ENCODE measurements around the gene ERCC2.
"Not testable (repeated sequence)": the region's sequence is repeated elsewhere in the genome, so short reads cannot be mapped to it uniquely, and the experiment has no call there.

ERCC2 gene

DNA sequence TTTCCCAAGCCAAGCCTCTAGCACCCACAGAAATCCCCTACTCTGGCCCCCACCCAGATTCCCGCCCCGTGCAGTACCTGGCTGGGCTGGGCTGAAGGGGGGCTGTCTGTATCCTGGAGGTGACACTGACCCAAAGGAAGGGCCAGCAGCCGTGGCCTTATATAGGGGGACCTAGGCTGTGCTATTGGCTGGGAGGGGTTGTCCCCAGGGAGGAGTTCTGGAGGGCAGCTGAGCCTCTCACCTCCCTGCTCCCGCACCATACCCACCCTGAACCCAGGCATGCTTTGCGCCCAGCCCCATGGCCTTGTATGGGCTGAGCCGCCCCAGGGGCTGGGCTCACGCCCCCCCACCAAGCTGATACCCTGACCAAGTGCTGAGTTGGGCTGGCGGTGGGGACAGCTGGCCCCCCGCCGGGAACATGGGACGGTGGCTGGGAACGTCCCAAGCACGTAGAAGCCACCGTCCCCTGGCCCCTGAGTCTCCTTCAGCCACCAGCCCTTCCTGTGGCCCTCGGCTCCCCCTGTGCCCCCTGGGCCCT, 47.6 kb downstream of the ERCC2 start, which contains the start of gene CKM:
Gene CKM, minus strand, starts transcription at position 132 of the 538 bp plus-strand sequence. CDS start 3,162 bp downstream, outside the sequence.
- Histone ChIP-seq H3K36me3 (ENCODE audit: control insufficient read depth, insufficient read depth, low read length, severe bottlenecking) (no peaks in the 10 kb centered on the region), H3K9ac (ENCODE audit: low read length) (no peak within 1 kb of the TSS), H3K27me3 (replicated peaks; ENCODE audit: control insufficient read depth, insufficient read depth, low read length) (peaks cover 25% of the 10 kb centered on the region), H3K4me3 (ENCODE audit: low read length) (peak within 1 kb of the TSS; percentile 33), H3K4me1 (ENCODE audit: control insufficient read depth, insufficient read depth, low read length) (no peaks in the 10 kb centered on the region), H3K9me3 (ENCODE audit: control insufficient read depth, low read length) (no peaks in the 10 kb centered on the region)
- DNase-seq (ENCODE audit: low read depth), result no peak

DNA sequence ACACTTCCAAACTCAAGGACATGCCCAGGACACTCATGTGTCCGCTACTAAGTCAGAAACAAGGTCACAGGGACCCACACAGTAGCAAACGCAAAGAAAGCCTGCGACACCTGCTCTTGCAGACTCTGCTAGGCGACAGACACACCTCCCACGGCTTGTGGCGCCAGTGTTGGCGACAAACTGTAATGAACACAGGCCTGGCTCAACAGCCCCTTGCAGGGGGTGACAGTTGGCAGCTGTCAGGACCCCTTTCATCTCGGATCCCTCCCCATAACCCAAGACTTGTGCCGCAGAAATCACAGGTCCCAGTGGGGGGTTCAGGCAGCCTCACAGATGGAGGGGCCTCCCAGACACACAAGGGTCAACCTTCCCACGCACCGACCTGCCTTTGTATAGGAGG, 48.1 kb downstream of the ERCC2 start:
- Histone ChIP-seq H3K4me3 (ENCODE audit: low read length) (no peak overlapping the region), H3K27me3 (replicated peaks; ENCODE audit: control insufficient read depth, insufficient read depth, low read length) (peaks cover 29% of the 10 kb centered on the region), H3K9ac (ENCODE audit: low read length) (no peak overlapping the region), H3K36me3 (ENCODE audit: control insufficient read depth, insufficient read depth, low read length, severe bottlenecking) (no peaks in the 10 kb centered on the region), H3K4me1 (ENCODE audit: control insufficient read depth, insufficient read depth, low read length) (no peaks in the 10 kb centered on the region), H3K9me3 (ENCODE audit: control insufficient read depth, low read length) (no peaks in the 10 kb centered on the region)
- DNase-seq (ENCODE audit: low read depth), result no peak

DNA sequence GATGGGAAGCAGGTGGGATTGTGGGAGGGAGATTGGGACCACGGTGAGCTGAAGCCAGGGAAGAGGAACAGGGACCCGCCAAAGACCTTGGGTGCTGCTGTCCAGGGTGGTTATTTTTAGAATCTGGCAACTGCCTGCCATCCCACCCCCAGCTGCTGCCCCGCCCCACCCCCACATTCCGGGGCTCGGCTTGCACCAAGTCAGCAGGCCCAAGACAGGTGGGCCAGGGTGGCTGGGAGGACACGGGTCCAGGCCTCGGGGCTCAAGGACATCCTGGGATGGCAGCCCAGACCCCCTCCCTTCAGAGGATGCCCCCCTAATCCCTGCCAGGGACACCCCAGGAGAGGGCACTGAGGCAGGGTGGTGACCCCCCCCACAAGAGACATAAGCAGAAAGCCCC, 48.5 kb downstream of the ERCC2 start:
- Histone ChIP-seq H3K36me3 (ENCODE audit: control insufficient read depth, insufficient read depth, low read length, severe bottlenecking) (no peaks in the 10 kb centered on the region), H3K4me1 (ENCODE audit: control insufficient read depth, insufficient read depth, low read length) (no peaks in the 10 kb centered on the region), H3K27me3 (replicated peaks; ENCODE audit: control insufficient read depth, insufficient read depth, low read length) (peaks cover 31% of the 10 kb centered on the region), H3K9me3 (ENCODE audit: control insufficient read depth, low read length) (no peaks in the 10 kb centered on the region), H3K9ac (ENCODE audit: low read length) (no peak overlapping the region), H3K4me3 (ENCODE audit: low read length) (no peak overlapping the region)
- no peak for DNase-seq (ENCODE audit: low read depth)

DNA sequence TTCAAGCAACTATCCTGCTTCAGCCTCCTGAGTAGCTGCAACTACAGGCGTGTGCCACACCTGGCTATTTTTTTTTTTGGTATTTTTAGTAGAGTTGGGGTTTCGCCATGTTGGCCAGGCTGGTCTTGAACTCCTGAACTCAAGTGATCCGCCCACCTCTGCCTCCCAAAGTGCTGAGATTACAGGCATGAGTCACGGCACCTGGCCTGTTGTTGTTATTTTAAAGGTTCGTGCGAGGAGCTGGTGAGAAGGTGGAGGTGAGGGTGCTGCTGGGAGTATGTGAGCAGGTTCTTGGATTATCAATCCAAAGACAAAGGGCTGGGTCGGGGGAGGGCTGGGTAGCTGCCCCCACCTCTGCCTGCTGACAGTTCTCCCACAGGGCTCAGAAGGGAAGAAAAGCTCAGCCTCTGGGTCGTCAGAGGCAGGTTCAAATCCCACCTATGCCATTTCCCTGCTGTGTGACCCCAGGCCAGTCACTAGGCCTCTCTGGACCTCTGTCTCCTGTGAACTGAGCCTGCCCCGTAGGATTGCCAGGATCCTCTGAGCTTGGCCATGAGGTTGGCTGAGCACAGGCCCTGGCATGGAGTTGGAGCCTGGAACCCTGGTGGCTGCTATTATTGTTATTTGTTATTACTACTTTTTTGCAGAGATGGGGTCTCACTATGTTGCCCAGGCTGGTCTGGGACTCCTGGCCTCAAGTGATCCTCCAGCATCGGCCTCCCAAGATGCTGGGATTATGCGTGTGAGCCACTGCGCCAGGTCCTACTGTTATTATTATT, 49.2 kb downstream of the ERCC2 start:
- Histone ChIP-seq H3K9me3 (ENCODE audit: control insufficient read depth, low read length) (no peaks in the 10 kb centered on the region), H3K9ac (ENCODE audit: low read length) (no peak overlapping the region), H3K4me1 (ENCODE audit: control insufficient read depth, insufficient read depth, low read length) (no peaks in the 10 kb centered on the region), H3K36me3 (ENCODE audit: control insufficient read depth, insufficient read depth, low read length, severe bottlenecking) (no peaks in the 10 kb centered on the region), H3K27me3 (replicated peaks; ENCODE audit: control insufficient read depth, insufficient read depth, low read length) (peaks cover 37% of the 10 kb centered on the region), H3K4me3 (ENCODE audit: low read length) (no peak overlapping the region)
- DNase-seq (ENCODE audit: low read depth), result no peak

DNA sequence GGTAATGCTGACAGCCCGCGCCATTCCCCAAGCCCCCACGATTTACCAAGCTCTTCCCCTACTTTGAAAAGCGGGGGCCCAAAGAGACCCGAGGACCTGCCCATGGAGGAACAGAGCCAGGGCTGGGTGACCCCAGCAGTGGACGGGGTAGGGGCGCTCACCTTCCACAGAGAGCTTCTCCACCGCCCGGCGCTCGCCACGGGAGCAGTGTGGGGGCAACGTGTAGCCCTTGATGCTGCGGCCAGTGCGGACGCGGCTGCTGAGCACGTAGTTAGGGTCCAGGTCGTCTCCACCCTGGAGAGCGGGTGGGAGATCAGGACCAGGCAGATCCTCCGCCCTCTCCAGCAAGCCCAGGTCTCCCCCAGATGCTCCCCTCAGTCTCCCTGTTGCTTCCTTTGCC, 55.1 kb downstream of the ERCC2 start:
- Histone ChIP-seq H3K4me1 (ENCODE audit: control insufficient read depth, insufficient read depth, low read length) (no peaks in the 10 kb centered on the region), H3K27me3 (replicated peaks; ENCODE audit: control insufficient read depth, insufficient read depth, low read length) (peaks cover 42% of the 10 kb centered on the region), H3K4me3 (ENCODE audit: low read length) (no peak overlapping the region), H3K36me3 (ENCODE audit: control insufficient read depth, insufficient read depth, low read length, severe bottlenecking) (no peaks in the 10 kb centered on the region), H3K9me3 (ENCODE audit: control insufficient read depth, low read length) (no peaks in the 10 kb centered on the region), H3K9ac (ENCODE audit: low read length) (no peak overlapping the region)
- DNase-seq (ENCODE audit: low read depth), result no peak

GRCh38 chr19:45314708-45315245, 55.6 kb downstream of the ERCC2 start:
- H3K36me3 ChIP-seq (ENCODE audit: control insufficient read depth, insufficient read depth, low read length, severe bottlenecking), result no peaks in the 10 kb centered on the region
- no peaks in the 10 kb centered on the region for H3K4me1 ChIP-seq (ENCODE audit: control insufficient read depth, insufficient read depth, low read length)
- peaks cover 42% of the 10 kb centered on the region for H3K27me3 ChIP-seq (replicated peaks; ENCODE audit: control insufficient read depth, insufficient read depth, low read length)
- no peaks in the 10 kb centered on the region for H3K9me3 ChIP-seq (ENCODE audit: control insufficient read depth, low read length)
- no peak overlapping the region for H3K9ac ChIP-seq (ENCODE audit: low read length)
- no peak for DNase-seq (ENCODE audit: low read depth)
- no peak overlapping the region for H3K4me3 ChIP-seq (ENCODE audit: low read length)

- peaks cover 31% of the 10 kb centered on the region for H3K27me3 ChIP-seq (replicated peaks; ENCODE audit: control insufficient read depth, insufficient read depth, low read length)
- H3K9me3 ChIP-seq (ENCODE audit: control insufficient read depth, low read length); DNase-seq (ENCODE audit: low read depth); H3K36me3 ChIP-seq (ENCODE audit: control insufficient read depth, insufficient read depth, low read length, severe bottlenecking); H3K9ac ChIP-seq (ENCODE audit: low read length); H3K4me3 ChIP-seq (ENCODE audit: low read length); H3K4me1 ChIP-seq (ENCODE audit: control insufficient read depth, insufficient read depth, low read length): not testable (repeated sequence)
Measured at GRCh38 chr19:45312285-45312684, 58.1 kb downstream of the ERCC2 start.

- no peaks in the 10 kb centered on the region for H3K36me3 ChIP-seq (ENCODE audit: control insufficient read depth, insufficient read depth, low read length, severe bottlenecking)
- no peak for DNase-seq (ENCODE audit: low read depth)
Measured at GRCh38 chr19:45311621-45312020, 58.8 kb downstream of the ERCC2 start.

DNA sequence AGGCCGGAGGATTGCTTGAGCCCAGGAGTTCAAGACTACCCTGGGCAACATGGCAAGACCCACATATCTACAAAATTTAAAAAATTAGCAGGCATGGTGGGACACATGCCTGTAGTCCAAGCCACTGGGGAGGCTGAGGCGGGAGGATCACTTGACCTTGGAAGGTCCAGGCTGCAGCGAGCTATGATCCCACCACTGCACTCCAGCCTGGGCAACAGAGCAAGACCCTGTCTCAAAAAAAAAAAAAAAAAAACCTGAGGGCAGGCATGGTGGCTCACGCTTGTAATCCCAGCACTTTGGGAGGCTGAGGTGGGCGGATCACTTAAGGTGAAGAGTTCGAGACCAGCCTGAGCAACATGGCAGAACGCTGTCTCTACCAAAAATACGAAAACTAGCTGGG, 61.1 kb downstream of the ERCC2 start:
- not testable (repeated sequence) for H3K4me1 ChIP-seq (ENCODE audit: control insufficient read depth, insufficient read depth, low read length); H3K9ac ChIP-seq (ENCODE audit: low read length); H3K36me3 ChIP-seq (ENCODE audit: control insufficient read depth, insufficient read depth, low read length, severe bottlenecking); H3K4me3 ChIP-seq (ENCODE audit: low read length); H3K9me3 ChIP-seq (ENCODE audit: control insufficient read depth, low read length); DNase-seq (ENCODE audit: low read depth)
- peaks cover 11% of the 10 kb centered on the region for H3K27me3 ChIP-seq (replicated peaks; ENCODE audit: control insufficient read depth, insufficient read depth, low read length)

More at GRCh38 chr19:45311621-45312020, 58.8 kb downstream of the ERCC2 start:
- Histone ChIP-seq H3K9me3 (ENCODE audit: control insufficient read depth, low read length) (no peaks in the 10 kb centered on the region), H3K9ac (ENCODE audit: low read length) (no peak overlapping the region), H3K4me1 (ENCODE audit: control insufficient read depth, insufficient read depth, low read length) (no peaks in the 10 kb centered on the region), H3K4me3 (ENCODE audit: low read length) (no peak overlapping the region), H3K27me3 (replicated peaks; ENCODE audit: control insufficient read depth, insufficient read depth, low read length) (peaks cover 27% of the 10 kb centered on the region)

DNA sequence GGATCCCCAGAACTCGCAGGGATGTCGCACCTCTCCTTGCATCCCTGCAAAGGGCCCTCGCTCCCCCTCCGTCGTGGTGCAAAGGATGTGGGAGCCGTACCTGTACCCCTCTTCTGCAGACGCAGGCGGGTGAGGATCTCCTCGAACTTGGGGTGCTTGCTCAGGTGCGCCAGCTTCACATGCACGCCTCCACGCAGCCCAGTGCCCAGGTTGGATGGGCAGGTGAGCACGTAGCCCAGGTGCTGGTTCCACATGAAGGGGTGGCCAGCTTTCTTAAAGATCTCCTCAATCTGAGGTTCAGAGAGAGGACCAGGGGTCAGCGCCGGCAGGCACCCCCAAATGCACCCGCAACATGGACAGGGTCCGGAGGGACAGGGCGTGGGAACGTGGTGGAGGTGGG, 63.0 kb downstream of the ERCC2 start:
- peaks cover 3% of the 10 kb centered on the region for H3K36me3 ChIP-seq (ENCODE audit: control insufficient read depth, insufficient read depth, low read length, severe bottlenecking)
- no peaks in the 10 kb centered on the region for H3K27me3 ChIP-seq (replicated peaks; ENCODE audit: control insufficient read depth, insufficient read depth, low read length)
- H3K4me1 ChIP-seq (ENCODE audit: control insufficient read depth, insufficient read depth, low read length), result peaks cover 10% of the 10 kb centered on the region
- no peaks in the 10 kb centered on the region for H3K9me3 ChIP-seq (ENCODE audit: control insufficient read depth, low read length)
- no peak overlapping the region for H3K4me3 ChIP-seq (ENCODE audit: low read length)
- DNase-seq (ENCODE audit: low read depth), result no peak
- no peak overlapping the region for H3K9ac ChIP-seq (ENCODE audit: low read length)

- no peak for DNase-seq (ENCODE audit: low read depth)
- H3K4me3 ChIP-seq (ENCODE audit: low read length), result no peak overlapping the region
Measured at GRCh38 chr19:45306518-45307027, 63.8 kb downstream of the ERCC2 start.

More at GRCh38 chr19:45306518-45307027, 63.8 kb downstream of the ERCC2 start:
- Histone ChIP-seq H3K4me1 (ENCODE audit: control insufficient read depth, insufficient read depth, low read length) (peaks cover 10% of the 10 kb centered on the region), H3K9me3 (ENCODE audit: control insufficient read depth, low read length) (no peaks in the 10 kb centered on the region), H3K9ac (ENCODE audit: low read length) (no peak overlapping the region), H3K36me3 (ENCODE audit: control insufficient read depth, insufficient read depth, low read length, severe bottlenecking) (peaks cover 4% of the 10 kb centered on the region), H3K27me3 (replicated peaks; ENCODE audit: control insufficient read depth, insufficient read depth, low read length) (no peaks in the 10 kb centered on the region)
